Suppressor macrophage (primary cell): Measurements from ENCODE around the gene PTPRU.
"Not testable (repeated sequence)": the region's sequence is repeated elsewhere in the genome, so short reads cannot be mapped to it uniquely, and the experiment has no call there.

Experiments used
- DNase-seq, 4 experiments: peaks; one replicate each; pipeline ENCODE4 v3.0.0-alpha.2; 2020 to 2022

The PTPRU gene

DNA sequence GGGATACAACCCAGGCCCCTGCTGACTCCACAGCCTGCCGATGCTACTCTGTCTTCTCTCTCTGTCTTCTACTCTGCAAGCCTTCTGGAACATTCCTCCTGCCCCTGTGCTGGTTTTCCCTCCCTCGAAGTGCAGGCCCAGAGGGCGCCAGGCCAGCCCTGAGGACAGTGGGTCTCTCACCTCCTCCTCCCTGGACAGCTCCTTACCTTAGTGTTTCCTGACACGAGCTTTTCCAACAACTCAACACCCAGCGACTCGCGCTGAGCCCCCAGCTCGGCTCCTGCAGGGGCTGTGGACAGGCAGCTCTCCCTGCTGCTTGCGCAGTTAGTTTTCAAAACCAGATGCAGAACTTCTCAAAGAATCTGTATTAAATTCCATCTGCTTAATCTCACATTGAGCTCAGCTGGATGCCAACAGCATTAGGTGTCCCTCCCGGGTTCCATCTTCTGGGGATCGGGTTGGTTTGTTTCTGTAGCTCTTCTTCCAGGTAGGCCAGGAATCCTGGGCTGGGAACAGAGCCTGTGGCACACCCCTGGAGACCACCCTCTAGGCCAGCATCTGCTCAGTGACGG lies 54.2 kb downstream of the PTPRU start:
- no peak for DNase-seq

- no peak for DNase-seq
Observed at GRCh38 chr1:29291756-29292155, 55.4 kb downstream of the PTPRU start.

- DNase-seq = no peak
Observed at GRCh38 chr1:29292344-29292743, 56.0 kb downstream of the PTPRU start.

- DNase-seq = no peak
Observed at GRCh38 chr1:29297450-29297849, 61.1 kb downstream of the PTPRU start.

DNA sequence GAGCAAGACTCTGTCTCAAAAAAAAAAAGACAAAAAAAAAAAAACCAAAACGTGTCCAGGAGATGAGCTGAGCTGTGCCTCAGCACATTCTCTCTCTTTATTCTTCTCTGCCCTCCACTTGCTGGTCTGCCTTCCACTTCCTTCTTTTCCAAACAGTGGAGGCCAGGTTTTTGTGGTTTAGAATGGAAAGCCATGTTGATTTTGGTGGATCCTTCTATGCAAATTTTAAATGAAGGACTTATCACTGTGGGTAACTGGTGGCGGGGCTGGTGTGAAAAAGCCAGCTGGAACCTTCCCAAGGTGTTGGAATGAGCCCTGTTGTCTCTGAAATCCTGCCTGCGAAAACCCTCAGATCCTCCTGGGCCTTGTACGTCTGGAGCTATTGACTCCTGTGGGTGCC lies 61.9 kb downstream of the PTPRU start:
- no peak for DNase-seq

DNA sequence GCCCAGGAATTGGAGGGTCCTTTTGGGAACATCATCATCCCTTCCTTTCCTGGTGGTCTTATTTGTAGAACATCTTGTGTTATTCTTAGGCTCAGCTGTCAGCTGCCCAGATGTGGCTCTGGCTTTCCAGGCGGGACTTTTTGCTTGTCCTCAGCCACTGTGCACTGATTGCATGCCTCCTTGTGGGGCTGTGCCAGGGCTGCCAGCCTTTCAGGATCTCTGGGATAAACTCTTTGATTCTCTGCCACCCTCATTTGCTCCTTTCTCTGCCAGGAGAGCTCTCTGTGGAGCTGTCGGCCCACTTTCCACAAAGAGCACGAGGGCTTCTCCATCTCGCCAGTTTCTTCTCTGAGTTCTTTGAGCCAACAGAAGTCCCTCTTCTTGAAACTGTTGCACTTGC lies 63.1 kb downstream of the PTPRU start:
- no peak for DNase-seq

GRCh38 chr1:29301732-29302131 lies 65.4 kb downstream of the PTPRU start:
- not testable (repeated sequence) for DNase-seq

GRCh38 chr1:29303201-29304024 lies 67.1 kb downstream of the PTPRU start:
- no peak for DNase-seq

DNA sequence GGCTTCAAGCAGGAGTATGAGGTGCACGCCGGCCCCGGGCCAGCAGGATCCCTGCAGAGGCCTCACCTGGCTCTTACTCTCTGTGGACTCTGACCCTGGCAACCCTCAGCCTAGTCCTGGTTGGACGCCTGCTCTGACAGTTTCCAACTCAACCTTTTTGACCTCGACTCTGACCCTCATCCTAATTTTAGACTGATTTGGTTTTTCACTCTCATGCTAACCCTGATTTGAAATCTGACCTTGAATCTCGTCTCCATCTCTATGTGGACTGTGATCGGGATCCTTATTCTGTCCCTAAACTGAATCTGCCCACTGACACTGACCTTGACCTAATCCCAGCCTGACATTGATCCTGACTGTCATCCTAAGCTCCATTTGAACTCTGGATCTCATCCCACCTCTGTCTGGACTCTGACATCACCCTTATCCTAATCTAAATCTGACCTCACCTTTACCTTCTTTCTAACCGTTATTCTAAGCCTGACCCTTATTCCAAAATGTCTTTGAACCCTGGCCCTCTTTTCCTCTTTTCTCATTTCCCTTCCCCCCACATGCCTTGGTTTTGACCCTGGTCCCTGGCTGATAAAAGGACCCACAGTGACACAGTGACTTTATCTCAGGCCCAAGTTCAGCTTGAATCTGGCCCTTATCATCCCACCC lies 67.8 kb downstream of the PTPRU start:
- DNase-seq = no peak

DNA sequence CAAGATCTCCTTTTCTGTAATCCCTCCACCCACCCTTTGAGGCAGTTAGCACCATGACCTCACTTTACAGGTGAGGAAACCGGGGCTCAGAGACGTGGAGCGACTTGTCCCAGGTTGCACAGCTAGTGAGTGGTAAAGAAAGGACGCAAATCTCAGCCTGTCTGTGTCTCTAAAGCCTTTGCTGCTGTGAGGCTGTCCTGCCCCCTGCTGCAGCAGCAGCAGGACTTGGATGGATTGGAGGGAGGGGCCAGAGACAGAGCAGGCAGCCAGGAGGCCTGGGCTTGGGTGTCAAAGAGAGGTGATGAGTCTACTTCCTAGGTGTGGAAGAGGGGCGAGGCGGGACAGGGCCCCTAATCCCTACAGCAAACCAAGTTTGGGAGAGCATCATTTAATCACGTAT lies 69.6 kb downstream of the PTPRU start:
- DNase-seq = no peak

DNA sequence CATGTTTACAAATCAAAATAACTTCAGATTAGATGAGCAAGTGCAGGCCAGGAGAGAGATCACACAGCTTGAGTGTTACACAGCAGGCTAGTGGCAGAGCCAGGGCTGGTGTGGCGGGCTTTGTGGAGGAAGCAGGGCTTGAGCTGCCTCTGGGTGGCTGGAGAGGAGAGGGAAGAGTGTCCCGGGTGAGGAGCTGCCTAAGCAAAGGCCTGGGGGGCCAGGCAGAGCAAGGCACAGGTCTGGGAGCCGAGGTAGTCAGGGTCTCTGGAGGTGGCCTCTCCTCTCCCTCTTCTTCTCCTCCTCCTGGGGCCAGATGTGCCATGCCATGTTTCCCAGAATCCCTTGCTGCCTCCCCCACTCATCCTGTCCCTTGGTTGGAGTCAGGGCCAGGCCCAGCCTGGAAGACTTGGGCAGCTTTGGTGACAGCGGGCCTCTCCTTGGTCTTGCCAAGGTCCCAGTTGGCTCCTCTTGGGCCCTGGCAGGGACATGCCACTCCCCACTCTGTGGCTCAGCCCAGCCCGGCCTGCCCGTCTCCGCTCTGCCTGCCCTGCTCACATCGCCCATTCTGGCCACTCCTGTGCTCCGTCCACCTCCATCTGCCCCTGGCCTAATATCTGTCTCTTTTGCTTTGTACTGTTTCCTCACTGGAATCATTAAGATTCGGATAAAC lies 70.3 kb downstream of the PTPRU start:
- DNase-seq = no peak

DNA sequence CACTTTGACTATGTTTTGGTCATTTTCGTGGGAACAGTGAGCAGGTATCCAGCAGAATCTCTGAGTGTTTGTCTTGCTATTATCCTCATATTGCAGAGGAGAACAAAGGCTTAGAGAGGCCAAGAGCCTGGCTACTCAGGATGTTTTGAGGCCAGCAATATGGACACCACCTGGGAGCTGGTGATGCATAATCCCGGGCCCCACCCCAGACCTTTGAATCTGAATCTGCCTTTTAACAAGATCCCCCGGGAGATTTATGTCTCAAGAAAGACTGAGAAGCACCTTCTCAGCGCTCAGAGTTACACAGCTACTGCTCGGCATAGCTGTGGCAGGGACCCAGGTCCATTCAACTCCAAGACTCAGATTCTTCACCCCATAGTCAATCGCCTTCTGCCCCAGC lies 72.8 kb downstream of the PTPRU start:
- no peak for DNase-seq

- no peak for DNase-seq
Observed at GRCh38 chr1:29309621-29310020, 73.3 kb downstream of the PTPRU start.

DNA sequence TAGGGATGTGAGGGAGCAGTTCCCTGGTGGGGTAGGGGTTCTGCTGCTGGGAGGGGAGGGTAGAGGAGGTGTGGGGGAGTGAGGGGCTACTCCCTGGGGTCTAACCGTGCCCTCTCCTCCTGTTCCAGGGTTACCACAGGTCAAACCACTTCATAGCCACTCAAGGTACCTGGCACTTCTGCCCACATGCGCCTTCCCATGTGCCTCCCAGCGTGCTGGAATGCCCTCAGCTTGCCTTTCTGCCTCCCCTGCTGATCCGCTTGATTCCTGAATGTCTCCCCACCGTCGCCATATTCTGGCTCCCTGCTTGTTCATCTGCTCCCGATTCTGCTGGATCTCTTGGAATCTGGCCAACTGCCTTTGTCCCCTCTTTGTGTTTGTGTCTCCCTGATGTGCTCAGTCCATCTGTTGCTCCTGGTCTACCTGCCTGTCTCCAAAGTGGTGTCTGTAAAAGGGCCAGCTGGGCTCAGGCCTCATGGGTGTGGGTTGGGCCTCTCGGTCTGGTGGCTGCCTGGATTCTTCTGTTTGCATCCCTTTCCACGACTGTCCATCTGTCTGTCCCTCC lies 74.4 kb downstream of the PTPRU start:
- no peak for DNase-seq

- DNase-seq = no peak
Observed at GRCh38 chr1:29311352-29312030, 75.2 kb downstream of the PTPRU start.

GRCh38 chr1:29312469-29313461 lies 76.4 kb downstream of the PTPRU start:
- DNase-seq = no peak

DNA sequence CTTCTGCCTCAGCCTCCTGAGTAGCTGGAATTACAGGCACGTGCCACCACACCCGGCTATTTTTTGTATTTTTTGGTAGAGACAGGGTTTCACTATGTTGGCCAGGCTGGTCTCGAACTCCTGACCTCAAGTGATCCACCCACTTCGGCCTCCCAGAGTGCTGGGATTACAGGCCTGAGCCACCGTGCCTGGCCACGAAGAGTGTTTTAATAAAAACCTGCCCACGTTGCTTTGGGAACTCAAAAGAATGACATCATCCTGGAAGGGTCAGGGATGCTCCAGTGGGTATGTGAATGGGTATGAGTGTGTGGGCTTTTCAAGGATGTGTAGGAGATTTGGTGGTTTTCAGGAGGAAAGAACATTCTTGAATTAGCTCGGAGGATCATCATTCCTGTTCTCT lies 78.4 kb downstream of the PTPRU start:
- not testable (repeated sequence) for DNase-seq

DNA sequence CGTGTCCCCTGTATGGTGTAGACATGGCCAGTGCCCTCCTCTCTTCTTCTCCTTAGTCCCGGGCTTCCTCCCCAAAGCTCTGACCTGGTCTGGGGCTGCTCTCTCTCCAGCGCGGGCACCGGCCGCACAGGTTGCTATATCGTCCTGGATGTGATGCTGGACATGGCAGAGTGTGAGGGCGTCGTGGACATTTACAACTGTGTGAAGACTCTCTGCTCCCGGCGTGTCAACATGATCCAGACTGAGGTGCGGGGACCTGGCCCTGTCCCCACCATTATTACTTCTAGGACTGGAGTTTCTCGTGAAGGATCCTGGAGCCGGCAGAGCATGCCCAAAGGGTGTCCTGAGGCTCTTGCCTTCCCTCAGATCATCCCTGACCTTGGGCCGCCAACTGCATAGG lies 78.9 kb downstream of the PTPRU start:
- no peak for DNase-seq

DNA sequence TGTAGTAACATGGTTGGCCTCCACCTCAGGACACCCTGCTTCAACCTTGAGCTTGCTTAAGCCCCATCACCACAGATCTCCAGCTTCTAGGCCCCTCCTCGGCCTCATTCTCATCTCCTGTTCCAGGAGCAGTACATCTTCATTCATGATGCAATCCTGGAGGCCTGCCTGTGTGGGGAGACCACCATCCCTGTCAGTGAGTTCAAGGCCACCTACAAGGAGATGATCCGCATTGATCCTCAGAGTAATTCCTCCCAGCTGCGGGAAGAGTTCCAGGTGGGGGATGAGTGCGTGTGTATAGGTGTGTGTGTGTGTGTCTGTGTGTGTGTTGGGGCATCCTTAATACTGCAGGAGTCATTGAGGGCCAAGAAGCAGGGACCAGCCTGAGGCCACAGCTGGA lies 79.6 kb downstream of the PTPRU start:
- DNase-seq = no peak

GRCh38 chr1:29317063-29317915 lies 81.0 kb downstream of the PTPRU start:
- DNase-seq = no peak
